ENCODE measurements around the gene CDH16. TPM values are rescaled to one million over a fixed set of nuclear protein-coding genes. Genes with fewer than 3 reads are reported as not detected.

Gene CDH16
- total RNA-seq, 1 donor from 2014 or later: 0.25 TPM

DNA sequence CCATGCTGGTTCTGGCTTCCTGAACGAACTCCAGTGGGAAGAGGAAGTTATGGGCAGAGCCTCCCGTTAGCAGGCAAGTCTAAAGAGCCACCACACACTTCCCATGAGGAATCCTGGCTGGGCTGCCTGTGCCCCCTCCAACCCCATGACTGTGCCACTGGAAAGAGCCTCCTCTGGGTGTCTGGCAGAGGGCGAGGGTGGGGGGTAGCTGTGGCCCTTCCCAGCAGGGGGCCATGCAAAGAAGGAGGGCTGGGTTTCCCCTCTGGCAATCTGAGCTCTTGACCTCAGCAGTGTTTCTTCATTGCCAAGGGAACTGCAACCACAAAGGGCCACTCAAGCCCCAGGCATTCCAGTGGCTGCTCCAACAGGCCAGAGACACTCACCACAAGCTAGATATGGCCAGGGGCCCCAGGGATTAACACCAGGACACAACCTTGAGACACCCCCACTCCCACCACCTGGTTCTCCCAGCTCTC is 8.3 kb upstream of the CDH16 start:
- no peaks in the 10 kb centered on the region for H3K36me3 ChIP-seq
- no peak overlapping the region for H3K27ac ChIP-seq
- DNase-seq (ENCODE audit: extremely low spot score in 2 of 2): no peak
- no peaks in the 10 kb centered on the region for H3K27me3 ChIP-seq
- H3K9me3 ChIP-seq: no peaks in the 10 kb centered on the region
- H3K4me3 ChIP-seq: no peak overlapping the region
- TF ChIP-seq, protein P1, sequence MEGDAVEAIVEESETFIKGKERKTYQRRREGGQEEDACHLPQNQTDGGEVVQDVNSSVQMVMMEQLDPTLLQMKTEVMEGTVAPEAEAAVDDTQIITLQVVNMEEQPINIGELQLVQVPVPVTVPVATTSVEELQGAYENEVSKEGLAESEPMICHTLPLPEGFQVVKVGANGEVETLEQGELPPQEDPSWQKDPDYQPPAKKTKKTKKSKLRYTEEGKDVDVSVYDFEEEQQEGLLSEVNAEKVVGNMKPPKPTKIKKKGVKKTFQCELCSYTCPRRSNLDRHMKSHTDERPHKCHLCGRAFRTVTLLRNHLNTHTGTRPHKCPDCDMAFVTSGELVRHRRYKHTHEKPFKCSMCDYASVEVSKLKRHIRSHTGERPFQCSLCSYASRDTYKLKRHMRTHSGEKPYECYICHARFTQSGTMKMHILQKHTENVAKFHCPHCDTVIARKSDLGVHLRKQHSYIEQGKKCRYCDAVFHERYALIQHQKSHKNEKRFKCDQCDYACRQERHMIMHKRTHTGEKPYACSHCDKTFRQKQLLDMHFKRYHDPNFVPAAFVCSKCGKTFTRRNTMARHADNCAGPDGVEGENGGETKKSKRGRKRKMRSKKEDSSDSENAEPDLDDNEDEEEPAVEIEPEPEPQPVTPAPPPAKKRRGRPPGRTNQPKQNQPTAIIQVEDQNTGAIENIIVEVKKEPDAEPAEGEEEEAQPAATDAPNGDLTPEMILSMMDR (IDR thresholded peaks at IDR 0.05): no peak
- intact Hi-C loops (cut with DNase I): loop anchor here (5.0 kb wide), 1 partner anchor 35 kb away; no protein-coding TSS in a partner anchor
- peaks cover 7% of the 10 kb centered on the region for H3K4me1 ChIP-seq

DNA sequence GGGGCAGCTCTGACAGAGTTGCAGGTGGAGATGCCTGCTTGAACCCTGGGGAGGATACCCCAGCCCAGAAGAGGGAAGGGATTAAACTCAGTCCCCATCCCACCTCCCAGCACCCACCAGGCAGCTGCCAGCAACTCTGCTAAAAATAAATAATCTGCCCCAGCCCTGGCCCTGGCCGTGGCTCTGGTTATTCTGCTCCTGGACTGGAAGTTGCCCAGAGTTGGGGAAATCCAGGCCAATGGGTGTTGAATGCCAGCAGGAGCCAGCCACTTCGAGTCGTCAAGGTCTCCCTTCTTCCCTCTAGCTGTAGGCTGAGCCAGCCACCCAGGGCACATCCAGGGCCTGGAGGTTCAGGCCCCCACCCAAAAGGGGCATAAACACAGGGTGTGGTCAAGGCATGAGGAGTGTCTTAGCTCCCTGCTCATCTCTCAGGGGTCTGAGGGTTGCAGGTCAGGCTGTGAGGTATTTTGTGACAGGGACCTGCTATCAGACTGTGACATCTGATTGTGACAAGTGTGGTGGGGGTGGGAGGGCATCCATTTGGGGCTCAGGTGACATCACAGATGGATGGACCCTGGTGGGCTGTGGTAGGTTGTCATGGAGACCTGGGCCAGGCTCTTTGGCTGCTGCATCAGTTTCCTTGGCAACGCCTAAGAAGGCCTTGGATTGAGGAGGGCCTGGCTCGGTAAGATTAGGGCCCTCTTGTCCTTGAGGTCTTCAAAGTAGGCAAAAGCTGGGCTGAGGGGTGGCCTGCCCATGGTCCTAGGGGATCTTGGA is 7.7 kb upstream of the CDH16 start:
- Histone ChIP-seq H3K27ac (peak overlapping the region; percentile 81), H3K4me1 (peaks cover 5% of the 10 kb centered on the region)

DNA sequence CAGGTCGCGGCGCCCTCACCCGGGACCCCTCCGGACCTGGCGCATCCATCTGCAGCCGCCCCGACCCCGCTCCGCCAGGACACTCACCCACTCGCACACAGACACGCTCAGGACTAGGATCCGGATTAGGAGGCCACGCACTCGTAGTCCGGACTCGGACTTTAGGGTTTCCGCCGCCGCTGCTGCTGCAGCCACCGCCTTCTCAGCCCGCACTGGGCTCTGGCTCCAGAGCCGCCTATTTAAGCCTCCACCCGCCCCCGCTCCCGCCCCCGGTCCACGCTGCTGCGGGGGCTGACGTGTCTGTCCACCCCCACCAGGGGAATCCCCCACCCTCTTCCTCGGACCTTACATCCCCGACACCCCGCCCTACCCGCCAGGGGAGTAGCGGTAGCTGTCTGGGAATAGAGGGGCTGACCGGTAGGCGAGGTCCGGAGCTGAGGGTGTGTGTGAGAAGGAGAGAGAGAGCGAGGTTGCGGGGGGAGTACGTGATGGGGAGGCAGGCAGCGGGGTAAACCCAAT is 6.7 kb upstream of the CDH16 start, which contains the start of gene RRAD:
TSS of gene RRAD (minus strand) at position 214 of the 519 bp plus-strand sequence. CDS start 356 bp downstream, outside the sequence.
- Histone ChIP-seq H3K9me3 (no peaks in the 10 kb centered on the region), H3K36me3 (no peaks in the 10 kb centered on the region), H3K27me3 (no peaks in the 10 kb centered on the region), H3K4me1 (peaks cover 5% of the 10 kb centered on the region), H3K27ac (peak within 1 kb of the TSS; percentile 81), H3K4me3 (peak within 1 kb of the TSS; percentile 56 to 61)
- TF ChIP-seq POLR2AphosphoS5 (IDR thresholded peaks at IDR 0.05; ENCODE audit: insufficient read depth in 1 of 2, low read depth in 1 of 2): peak in 1 of 2 donors; percentile 72
- TF ChIP-seq POLR2A (IDR thresholded peaks at IDR 0.05): no peak
- intact Hi-C loops (cut with DNase I): loop anchor here (5.0 kb wide), 1 partner anchor 33 kb away; no protein-coding TSS in a partner anchor
- no peak for DNase-seq (ENCODE audit: extremely low spot score in 2 of 2)

More for the DNA sequence above, 7.7 kb upstream of the CDH16 start:
- no peak for DNase-seq (ENCODE audit: extremely low spot score in 2 of 2)
- no peak for TF ChIP-seq POLR2AphosphoS5 (IDR thresholded peaks at IDR 0.05; ENCODE audit: insufficient read depth in 1 of 2, low read depth in 1 of 2)
- TF ChIP-seq POLR2A (IDR thresholded peaks at IDR 0.05): no peak
- TF ChIP-seq, protein P1 (IDR thresholded peaks at IDR 0.05): no peak
- Histone ChIP-seq H3K4me3 (peak overlapping the region; percentile 56 to 61), H3K36me3 (no peaks in the 10 kb centered on the region), H3K27me3 (no peaks in the 10 kb centered on the region), H3K9me3 (no peaks in the 10 kb centered on the region)
- intact Hi-C loops (cut with DNase I): loop anchor here (5.0 kb wide), 1 partner anchor 34 kb away; no protein-coding TSS in a partner anchor

DNA sequence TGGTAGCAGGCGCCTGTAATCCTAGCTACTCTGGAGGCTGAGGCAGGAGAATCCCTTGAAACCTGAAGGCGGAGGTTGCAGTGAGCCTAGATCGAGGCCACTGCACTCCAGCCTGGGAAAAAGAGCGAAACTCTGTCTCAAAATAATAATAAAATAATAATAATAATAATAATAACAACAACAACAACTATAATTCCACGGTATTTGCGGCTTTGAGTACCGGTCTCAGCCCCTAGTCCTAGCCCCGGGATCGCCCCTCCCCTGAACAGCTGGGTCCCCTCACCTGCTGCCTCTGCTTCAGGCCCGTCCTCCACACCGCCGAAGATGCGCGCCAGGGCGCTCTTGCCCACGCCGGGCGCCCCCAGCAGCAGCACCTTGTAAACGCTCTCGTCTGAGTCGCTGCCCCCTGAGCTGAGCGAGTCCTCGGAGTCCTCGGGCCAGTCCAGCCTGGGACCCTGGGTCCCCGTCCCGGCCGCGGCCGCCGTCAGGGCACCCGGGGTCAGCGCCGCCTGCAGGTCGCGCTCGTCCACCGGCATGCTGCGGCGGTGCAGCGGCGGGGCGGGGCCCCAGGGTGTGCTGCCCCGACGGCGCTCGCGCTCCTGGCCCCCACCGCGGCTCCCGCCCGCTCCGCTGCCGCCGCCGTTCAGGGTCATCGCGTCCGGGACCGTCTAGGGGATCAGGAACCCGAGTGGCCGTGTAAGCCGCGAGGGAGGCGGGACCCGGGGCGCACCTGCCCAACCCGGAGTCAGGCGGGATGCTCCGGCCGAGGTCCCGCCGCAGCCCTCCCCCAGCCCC is 6.0 kb upstream of the CDH16 start:
- Histone ChIP-seq H3K4me1 (peaks cover 5% of the 10 kb centered on the region), H3K4me3 (peak overlapping the region; percentile 56 to 61), H3K36me3 (no peaks in the 10 kb centered on the region), H3K9me3 (no peaks in the 10 kb centered on the region), H3K27ac (peak overlapping the region; percentile 81), H3K27me3 (no peaks in the 10 kb centered on the region)
- intact Hi-C loops (cut with DNase I): loop anchor here (5.0 kb wide), 1 partner anchor 32 kb away; no protein-coding TSS in a partner anchor
- DNase-seq (ENCODE audit: extremely low spot score in 2 of 2): no peak
- TF ChIP-seq POLR2A (IDR thresholded peaks at IDR 0.05): no peak
- TF ChIP-seq, protein P1 (IDR thresholded peaks at IDR 0.05): no peak
- TF ChIP-seq POLR2AphosphoS5 (IDR thresholded peaks at IDR 0.05; ENCODE audit: insufficient read depth in 1 of 2, low read depth in 1 of 2): no peak

DNA sequence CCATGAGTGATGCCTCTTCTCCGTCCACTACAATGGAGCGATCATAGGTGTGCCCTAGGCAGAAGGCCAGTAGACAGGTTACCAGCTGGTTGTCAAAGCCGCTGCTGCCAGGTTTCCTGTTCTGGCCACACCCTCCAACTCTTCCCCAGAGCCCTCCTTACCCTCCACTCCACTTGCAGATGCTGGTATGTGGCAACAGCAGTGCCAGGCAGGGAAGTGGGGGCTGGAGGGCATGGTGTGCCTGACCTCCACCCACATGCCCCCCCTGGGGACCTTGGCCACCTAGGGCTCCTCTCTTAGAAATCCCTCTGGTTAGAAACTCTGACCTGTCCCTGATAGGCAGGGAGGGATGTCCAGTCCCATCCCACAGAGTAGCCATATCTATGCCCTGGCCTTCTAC is 5.2 kb upstream of the CDH16 start:
- no peaks in the 10 kb centered on the region for H3K27me3 ChIP-seq
- DNase-seq (ENCODE audit: extremely low spot score in 2 of 2): no peak
- intact Hi-C loops (cut with DNase I): no loop called here
- peak overlapping the region; percentile 54 for H3K27ac ChIP-seq
- TF ChIP-seq POLR2A (IDR thresholded peaks at IDR 0.05) (no peak), POLR2AphosphoS5 (IDR thresholded peaks at IDR 0.05; ENCODE audit: insufficient read depth in 1 of 2, low read depth in 1 of 2) (no peak)
- TF ChIP-seq, protein P1 (IDR thresholded peaks at IDR 0.05): no peak
- peak overlapping the region; percentile 56 to 61 for H3K4me3 ChIP-seq
- peaks cover 5% of the 10 kb centered on the region for H3K4me1 ChIP-seq
- no peaks in the 10 kb centered on the region for H3K9me3 ChIP-seq
- H3K36me3 ChIP-seq: no peaks in the 10 kb centered on the region

All from vagina (tissue), 2 donors.